Tibial artery (tissue), 4 donors: ENCODE measurements around the gene IFTAP.

Source experiments
- DNase-seq, 2 donors: peaks; one replicate each; pipeline ENCODE4 v3.0.0-alpha.2; 2019
- H3K27ac ChIP-seq, 2 donors: fragments of 200-600 bp; sonication (generic) in 1 of 2; 1 replicate in 1 of 2; 2 replicates in 1 of 2; pipeline ENCODE4 v1.5.1; 2018 to 2019; ENCODE audit warnings: mild to moderate bottlenecking in 1 of 2
- H3K27me3 ChIP-seq, 2 donors: fragments of 200-600 bp; sonication (generic) in 1 of 2; one replicate each; pipeline versions ENCODE4 v1.5.1 to v1.6.0; 2016 to 2019
- H3K36me3 ChIP-seq, 3 donors: fragments of 200-600 bp; sonication (generic) in 2 of 3; one replicate each; pipeline ENCODE4 v1.5.1; 2016 to 2019; ENCODE audit warnings: mild to moderate bottlenecking in 2 of 3
- H3K4me1 ChIP-seq, 4 donors: fragments of 200-600 bp; sonication (generic) in 2 of 4; 1 replicate in 3 of 4; 2 replicates in 1 of 4; pipeline ENCODE4 v1.5.1; 2016 to 2019
- H3K4me3 ChIP-seq, 2 donors: fragments of 200-600 bp; sonication (generic) in 1 of 2; 1 replicate in 1 of 2; 2 replicates in 1 of 2; pipeline ENCODE4 v1.5.1; 2018 to 2019; ENCODE audit warnings: mild to moderate bottlenecking in 2 of 2
- H3K9me3 ChIP-seq, 3 donors: fragments of 200-600 bp; sonication (generic) in 1 of 3; one replicate each; pipeline ENCODE4 v1.5.1; 2016 to 2019
- CTCF ChIP-seq, 2 experiments: fragments of 200-600 bp in 1 of 2; fragments of 450-650 bp in 1 of 2; IDR thresholded peaks; one replicate each; pipeline ENCODE4 v1.5.1; 2017 to 2019; ENCODE audit warnings: antibody characterized with exemption in 2 of 2, mild to moderate bottlenecking in 1 of 2, moderate library complexity in 1 of 2
- intact Hi-C: fragments of 100-400 bp; cut with DNase I; formaldehyde crosslinking; loops from one replicate; pipeline ENCODE4 v1.15.0; 2023; ENCODE audit warnings: low total_unique reads

Gene IFTAP

GRCh38 chr11:36600180-36600579, 5.9 kb downstream of the IFTAP start:
- no peak overlapping the region for H3K4me3 ChIP-seq
- TF ChIP-seq CTCF (IDR thresholded peaks at IDR 0.05), result no peak
- no peak overlapping the region for H3K27ac ChIP-seq
- DNase-seq, result no peak
- intact Hi-C loops, result no loop called here
- H3K36me3 ChIP-seq, result no peaks in the 10 kb centered on the region
- no peaks in the 10 kb centered on the region for H3K27me3 ChIP-seq
- no peaks in the 10 kb centered on the region for H3K9me3 ChIP-seq
- H3K4me1 ChIP-seq, result peaks cover 0 to 6% (median 3%) of the 10 kb centered on the region in 4 donors

GRCh38 chr11:36601155-36601554, 6.9 kb downstream of the IFTAP start:
- Histone ChIP-seq H3K27ac (no peak overlapping the region), H3K4me1 (no peaks in the 10 kb centered on the region), H3K36me3 (no peaks in the 10 kb centered on the region), H3K27me3 (no peaks in the 10 kb centered on the region), H3K4me3 (no peak overlapping the region), H3K9me3 (no peaks in the 10 kb centered on the region)
- DNase-seq, result no peak
- TF ChIP-seq CTCF (IDR thresholded peaks at IDR 0.05), result no peak
- intact Hi-C loops, result no loop called here

- Histone ChIP-seq H3K27ac (no peak overlapping the region), H3K4me3 (no peak overlapping the region), H3K4me1 (no peaks in the 10 kb centered on the region), H3K36me3 (no peaks in the 10 kb centered on the region), H3K27me3 (no peaks in the 10 kb centered on the region), H3K9me3 (no peaks in the 10 kb centered on the region)
- no peak for TF ChIP-seq CTCF (IDR thresholded peaks at IDR 0.05)
- no peak for DNase-seq
- intact Hi-C loops, result no loop called here
Observed at GRCh38 chr11:36602135-36602534, 7.8 kb downstream of the IFTAP start.

GRCh38 chr11:36605221-36606216, 11.2 kb downstream of the IFTAP start:
- Histone ChIP-seq H3K27me3 (no peaks in the 10 kb centered on the region), H3K9me3 (no peaks in the 10 kb centered on the region), H3K4me3 (no peak overlapping the region), H3K27ac (no peak overlapping the region), H3K4me1 (no peaks in the 10 kb centered on the region), H3K36me3 (no peaks in the 10 kb centered on the region)
- no peak for TF ChIP-seq CTCF (IDR thresholded peaks at IDR 0.05)
- intact Hi-C loops, result loop anchor here (5.0 kb wide), 1 partner anchor 38 kb away; the partner anchor contains the start of gene RAG1
- DNase-seq, result no peak

GRCh38 chr11:36608491-36609199, 14.3 kb downstream of the IFTAP start:
- DNase-seq, result no peak
- Histone ChIP-seq H3K27ac (no peak overlapping the region), H3K36me3 (peaks cover 0 to 4% (median 0%) of the 10 kb centered on the region in 3 donors), H3K4me3 (no peak overlapping the region), H3K9me3 (no peaks in the 10 kb centered on the region), H3K27me3 (no peaks in the 10 kb centered on the region), H3K4me1 (no peaks in the 10 kb centered on the region)
- TF ChIP-seq CTCF (IDR thresholded peaks at IDR 0.05), result no peak
- intact Hi-C loops, result loop anchor here (5.0 kb wide), 1 partner anchor 41 kb away; the partner anchor contains the start of gene RAG1
